Activated T-helper 1 cell treated with anti-CD3 and anti-CD28 coated beads, Interleukin-12 subunit alpha, Interleukin-12 subunit beta, Interleukin-2, Interleukin-4 antibody, amounts not matched to agents 30 ng/mL and 10 ng/mL and 1 ng/mL, durations not matched to agents 14 hours and 24 hours and 36 hours (primary cell): Measurements from ENCODE around the gene PROZ. TPM values are rescaled to one million over a fixed set of nuclear protein-coding genes. Genes with fewer than 3 reads are reported as not detected.

Experiments
- total RNA-seq: library from RNA; stranded (reverse); gene quantifications from 2 replicates; pipeline ENCODE4 v1.2.3, GENCODE V29; 2022

The PROZ gene
- total RNA-seq, 1 donor from 2014 or later, result not detected

Other genes starting within 250 kb of the PROZ start
- 0.42 TPM in 1 of 2 replicates, not detected in the other for gene MCF2L, start 189.4 kb upstream of the PROZ start, total RNA-seq
- gene F7, start 52.9 kb upstream of the PROZ start, total RNA-seq, result not detected in 2 replicates
- gene F10, start 35.8 kb upstream of the PROZ start, total RNA-seq, result not detected in 2 replicates
- gene PCID2, start 50.0 kb downstream of the PROZ start, total RNA-seq, result 71.5 and 78.9 TPM in 2 replicates
- gene CUL4A, start 51.0 kb downstream of the PROZ start, total RNA-seq, result 86.5 and 89.9 TPM in 2 replicates
- gene LAMP1, start 138.6 kb downstream of the PROZ start, total RNA-seq, result 59.4 and 60.3 TPM in 2 replicates
- gene GRTP1, start 205.5 kb downstream of the PROZ start, total RNA-seq, result not detected in 2 replicates